K562 (cell line): Measurements from ENCODE around the gene WDR93. TPM values are rescaled to one million over a fixed set of nuclear protein-coding genes. Genes with fewer than 3 reads are reported as not detected.

Experiments
- ARID2 ChIP-seq: fragments of 450-650 bp; IDR thresholded peaks from 2 replicates; pipeline ENCODE4 v1.6.1; 2017; ENCODE audit warnings: antibody characterized with exemption, mild to moderate bottlenecking
- CXXC5 ChIP-seq: fragments of 250-450 bp; sonication (Bioruptor Pico); IDR thresholded peaks from 2 replicates; pipeline ENCODE4 v1.8.0; 2022; ENCODE audit warnings: inconsistent platforms, mild to moderate bottlenecking, moderate library complexity
- FOSL1 ChIP-seq: fragments of 200-800 bp; sonication (Bioruptor generic); conservative IDR thresholded peaks from 2 replicates; pipeline ENCODE4 v1.6.1; 2016; ENCODE audit warnings: missing genetic modification characterization, missing compliant biosample characterization
- HIVEP1 ChIP-seq: fragments of 250-450 bp; sonication (Bioruptor Pico); IDR thresholded peaks from 2 replicates; pipeline ENCODE4 v1.4.0; 2020; ENCODE audit warnings: mild to moderate bottlenecking
- HLTF ChIP-seq: fragments of 450-650 bp; IDR thresholded peaks from 2 replicates; pipeline ENCODE4 v1.6.1; 2016
- HMGN3 ChIP-seq: IDR thresholded peaks from 2 replicates; pipeline ENCODE4 v1.6.1; 2011; ENCODE audit warnings: borderline replicate concordance, low read depth, mild to moderate bottlenecking, mixed read lengths, low read length; ENCODE audit not compliant: insufficient read length; ENCODE audit errors: extremely low read depth
- PHF20 ChIP-seq: fragments of 450-650 bp; IDR thresholded peaks from 2 replicates; pipeline ENCODE4 v1.6.1; 2018; ENCODE audit not compliant: partially characterized antibody
- SMAD4 ChIP-seq: fragments of 250-450 bp; sonication (Bioruptor Pico); conservative IDR thresholded peaks from 2 replicates; pipeline ENCODE4 v1.8.0; 2021; ENCODE audit warnings: inconsistent platforms, mild to moderate bottlenecking, moderate library complexity
- SPI1 ChIP-seq: IDR thresholded peaks from 2 replicates; pipeline ENCODE4 v1.6.1; 2011; ENCODE audit warnings: low read depth, low read length, control low read depth, borderline replicate concordance
- TAF15 ChIP-seq: fragments of 200-400 bp; formaldehyde crosslinking; IDR thresholded peaks from 2 replicates; pipeline ENCODE4 v1.6.1; 2017; ENCODE audit warnings: mild to moderate bottlenecking, low read depth, low read length, moderate library complexity
- TBL1XR1 ChIP-seq, 2 experiments: IDR thresholded peaks; 2 replicates each; pipeline ENCODE4 v1.6.1; 2012; ENCODE audit warnings: improper control_type of control experiment in 2 of 2, low read length in 2 of 2, mild to moderate bottlenecking in 1 of 2
- ZNF124 ChIP-seq: sonication (generic); formaldehyde crosslinking; IDR thresholded peaks from 2 replicates; pipeline ENCODE4 v1.8.1; 2022; ENCODE audit warnings: missing genetic modification reagents
- ZNF282 ChIP-seq: sonication (generic); formaldehyde crosslinking; IDR thresholded peaks from 2 replicates; pipeline ENCODE4 v1.8.1; 2023; ENCODE audit warnings: missing genetic modification reagents
- ZNF57 ChIP-seq: fragments of 450-650 bp; formaldehyde crosslinking; IDR thresholded peaks from 2 replicates; pipeline ENCODE4 v1.4.0; 2020; ENCODE audit warnings: mild to moderate bottlenecking, moderate library complexity
- ZNF586 ChIP-seq: fragments of 450-650 bp; formaldehyde crosslinking; conservative IDR thresholded peaks from 2 replicates; pipeline ENCODE4 v1.4.0; 2020; ENCODE audit warnings: mild to moderate bottlenecking, moderate library complexity
- polyA plus RNA-seq, 8 experiments: library from polyadenylated mRNA; depleted of rRNA in 4 of 8; stranded (reverse) in 5 of 8; unstranded in 3 of 8; fragments of >200 nt; fragmentation: Nextera tagmentation in 2 of 8; fragmentation: Illumina TruSeq in 1 of 8; extraction: Ambion mirVana in 2 of 8; extraction: Trizol in 1 of 8; gene quantifications; 2 replicates each; pipeline versions ENCODE4 v1.2.1 to v1.2.3, GENCODE V29; 2011 to 2014; ENCODE audit warnings: inconsistent platforms in 1 of 8, missing spikeins in 1 of 8
- total RNA-seq, 7 experiments: library from RNA; depleted of rRNA in 6 of 7; stranded (reverse); fragments of >200 nt in 6 of 7; fragmentation: Illumina TruSeq in 2 of 7; extraction: Trizol in 2 of 7; gene quantifications; 2 replicates each; pipeline versions ENCODE4 v1.2.1 to v1.2.3, GENCODE V29; 2011 to 2021; ENCODE audit warnings: low replicate concordance in 1 of 7
- TF ChIP-seq, protein P1 (sequence below): fragments of 250-450 bp; sonication (Bioruptor Pico); IDR thresholded peaks from 2 replicates; pipeline ENCODE4 v1.5.0; 2021; ENCODE audit warnings: mild to moderate bottlenecking, moderate library complexity
- TF ChIP-seq, protein P2 (sequence below), 2 experiments: fragments of 450-650 bp in 1 of 2; IDR thresholded peaks; 2 replicates each; pipeline ENCODE4 v1.6.1; 2011 to 2017; ENCODE audit warnings: low read depth in 2 of 2, antibody characterized with exemption in 1 of 2, borderline replicate concordance in 1 of 2, low read length in 1 of 2, mild to moderate bottlenecking in 1 of 2, mixed read lengths in 1 of 2; ENCODE audit not compliant: control insufficient read depth in 1 of 2
- TF ChIP-seq, protein P3 (sequence below): sonication (generic); formaldehyde crosslinking; IDR thresholded peaks from 2 replicates; pipeline ENCODE4 v1.8.0; 2022; ENCODE audit warnings: missing genetic modification reagents, mild to moderate bottlenecking, moderate library complexity, borderline replicate concordance
- TF ChIP-seq, protein P4 (sequence below): IDR thresholded peaks from 2 replicates; pipeline ENCODE4 v1.6.1; 2014; ENCODE audit warnings: antibody characterized with exemption

Gene WDR93
- total and polyA plus RNA-seq, 9 of the 15 experiments (the other 6 are each of a cell fraction or from before 2014, with no cell fraction given) = not detected

DNA sequence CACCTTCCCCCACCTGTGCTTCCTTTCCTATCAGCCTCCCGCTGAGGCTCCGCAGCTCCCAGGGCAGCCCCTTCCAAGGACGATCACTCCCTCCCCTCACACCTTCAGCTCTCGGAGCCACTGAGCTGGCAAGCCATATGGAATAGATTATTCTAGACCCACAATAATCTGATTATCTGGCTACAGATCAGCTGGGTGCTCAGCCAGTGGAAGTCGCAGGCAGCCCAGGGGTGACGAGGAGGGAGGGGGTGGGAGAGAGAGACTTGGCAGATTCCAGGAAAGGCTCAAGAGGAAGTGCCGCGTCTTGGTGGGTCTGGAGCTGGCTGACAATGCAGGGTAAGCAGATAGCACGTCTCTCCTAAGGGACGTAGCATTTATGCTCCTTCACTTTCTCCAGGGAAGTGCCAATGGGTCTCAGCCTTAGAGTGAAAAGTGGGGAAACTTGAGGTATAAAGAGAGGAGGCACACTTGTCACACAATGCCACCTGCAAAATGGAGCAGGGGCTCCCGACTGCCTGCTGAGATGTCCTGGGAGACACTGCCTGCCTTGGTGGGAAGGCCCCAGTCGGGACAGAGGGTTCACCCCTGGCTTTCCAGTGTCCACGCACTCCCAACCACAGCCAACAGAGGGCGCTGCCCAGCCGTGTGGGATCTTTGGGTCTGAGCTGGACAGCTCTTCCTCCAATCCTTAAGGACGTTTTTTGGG lies 69.8 kb downstream of the WDR93 start (continued):
- TF ChIP-seq, protein P1, sequence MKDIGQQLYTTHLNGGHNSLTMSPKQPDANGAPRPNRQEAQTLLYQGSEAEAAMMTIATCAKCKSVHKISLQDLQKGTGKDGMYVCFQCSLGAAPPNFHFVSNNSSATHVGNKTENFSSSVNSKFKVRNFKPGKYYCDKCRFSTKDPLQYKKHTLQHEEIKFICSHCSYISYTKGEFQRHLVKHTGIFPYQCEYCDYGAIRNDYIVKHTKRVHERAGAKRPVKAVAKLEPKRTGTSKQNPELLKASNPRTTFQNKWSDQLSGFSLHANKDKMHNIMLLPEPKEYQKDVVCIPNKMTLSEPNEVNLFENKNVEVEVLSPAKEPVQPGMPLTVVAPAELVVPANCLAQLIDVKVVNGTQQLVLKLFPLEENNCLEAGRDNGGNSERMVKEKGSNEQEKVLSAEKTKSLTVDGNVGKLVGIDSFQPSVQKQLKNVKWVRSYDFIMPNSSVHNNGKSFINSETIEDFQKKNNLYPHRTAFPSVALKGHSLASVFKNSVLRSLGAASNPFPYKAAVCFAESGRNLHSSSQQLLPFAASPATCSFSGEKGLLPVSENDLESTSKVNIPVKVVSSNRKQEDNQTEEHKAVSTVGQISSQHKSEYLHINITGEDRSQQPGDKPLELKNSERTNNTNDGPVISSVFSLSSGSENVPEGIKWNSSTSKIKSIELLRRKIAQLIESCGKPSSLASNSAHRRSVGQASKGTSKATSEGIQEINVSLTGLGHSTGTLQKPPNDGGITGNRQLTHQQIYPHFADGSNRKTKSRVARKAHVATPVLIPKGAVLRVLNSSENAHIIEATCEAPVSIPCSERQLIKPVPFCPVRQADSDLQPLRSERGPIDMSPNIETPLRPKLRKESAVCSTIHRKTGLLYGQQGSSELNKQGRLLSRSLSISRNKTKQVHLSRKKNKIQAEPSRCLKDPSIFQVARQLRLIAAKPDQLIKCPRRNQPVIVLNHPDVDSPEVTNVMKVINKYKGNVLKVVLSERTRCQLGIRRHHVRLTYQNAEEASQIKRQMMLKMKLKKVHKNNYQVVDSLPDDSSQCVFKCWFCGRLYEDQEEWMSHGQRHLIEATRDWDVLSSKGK (CRISPR knock-in tag) = no peak
- TF ChIP-seq HLTF = no peak
- TF ChIP-seq HMGN3 = peak; percentile 9
- 0 out of 2 replicates have a peak, but pooled peaks have one; percentile 20 for TF ChIP-seq FOSL1
- TF ChIP-seq, protein P2, sequence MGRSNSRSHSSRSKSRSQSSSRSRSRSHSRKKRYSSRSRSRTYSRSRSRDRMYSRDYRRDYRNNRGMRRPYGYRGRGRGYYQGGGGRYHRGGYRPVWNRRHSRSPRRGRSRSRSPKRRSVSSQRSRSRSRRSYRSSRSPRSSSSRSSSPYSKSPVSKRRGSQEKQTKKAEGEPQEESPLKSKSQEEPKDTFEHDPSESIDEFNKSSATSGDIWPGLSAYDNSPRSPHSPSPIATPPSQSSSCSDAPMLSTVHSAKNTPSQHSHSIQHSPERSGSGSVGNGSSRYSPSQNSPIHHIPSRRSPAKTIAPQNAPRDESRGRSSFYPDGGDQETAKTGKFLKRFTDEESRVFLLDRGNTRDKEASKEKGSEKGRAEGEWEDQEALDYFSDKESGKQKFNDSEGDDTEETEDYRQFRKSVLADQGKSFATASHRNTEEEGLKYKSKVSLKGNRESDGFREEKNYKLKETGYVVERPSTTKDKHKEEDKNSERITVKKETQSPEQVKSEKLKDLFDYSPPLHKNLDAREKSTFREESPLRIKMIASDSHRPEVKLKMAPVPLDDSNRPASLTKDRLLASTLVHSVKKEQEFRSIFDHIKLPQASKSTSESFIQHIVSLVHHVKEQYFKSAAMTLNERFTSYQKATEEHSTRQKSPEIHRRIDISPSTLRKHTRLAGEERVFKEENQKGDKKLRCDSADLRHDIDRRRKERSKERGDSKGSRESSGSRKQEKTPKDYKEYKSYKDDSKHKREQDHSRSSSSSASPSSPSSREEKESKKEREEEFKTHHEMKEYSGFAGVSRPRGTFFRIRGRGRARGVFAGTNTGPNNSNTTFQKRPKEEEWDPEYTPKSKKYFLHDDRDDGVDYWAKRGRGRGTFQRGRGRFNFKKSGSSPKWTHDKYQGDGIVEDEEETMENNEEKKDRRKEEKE (IDR thresholded peaks at IDR 0.05; ENCODE audit: borderline replicate concordance in 1 of 2, control insufficient read depth in 1 of 2, low read depth in 2 of 2, low read length in 1 of 2) = no peak
- TF ChIP-seq TBL1XR1 (IDR thresholded peaks at IDR 0.05; ENCODE audit: low read length in 2 of 2) = peak; percentile 8 to 26; a peak in 1 of 4 replicates
- TF ChIP-seq ZNF57 = no peak
- TF ChIP-seq ZNF282 (CRISPR knock-in tag) = no peak
- no peak for TF ChIP-seq TAF15
- 0 out of 2 replicates have a peak, but pooled peaks have one; percentile 77 for TF ChIP-seq ARID2
- TF ChIP-seq CXXC5 (CRISPR knock-in tag) = peak; percentile 44; the same call in 1 of the 2 replicates
- TF ChIP-seq SMAD4 (CRISPR knock-in tag) = 0 out of 2 replicates have a peak, but pooled peaks have one; percentile 44
- TF ChIP-seq, protein P3, sequence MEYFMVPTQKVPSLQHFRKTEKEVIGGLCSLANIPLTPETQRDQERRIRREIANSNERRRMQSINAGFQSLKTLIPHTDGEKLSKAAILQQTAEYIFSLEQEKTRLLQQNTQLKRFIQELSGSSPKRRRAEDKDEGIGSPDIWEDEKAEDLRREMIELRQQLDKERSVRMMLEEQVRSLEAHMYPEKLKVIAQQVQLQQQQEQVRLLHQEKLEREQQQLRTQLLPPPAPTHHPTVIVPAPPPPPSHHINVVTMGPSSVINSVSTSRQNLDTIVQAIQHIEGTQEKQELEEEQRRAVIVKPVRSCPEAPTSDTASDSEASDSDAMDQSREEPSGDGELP (CRISPR knock-in tag) = peak; percentile 57; the same call in 1 of the 2 replicates
- TF ChIP-seq ZNF124 (CRISPR knock-in tag) = no peak
- no peak for TF ChIP-seq PHF20
- TF ChIP-seq HIVEP1 (CRISPR knock-in tag) = no peak
- TF ChIP-seq ZNF586 (CRISPR knock-in tag) = no peak
- TF ChIP-seq, protein P4, sequence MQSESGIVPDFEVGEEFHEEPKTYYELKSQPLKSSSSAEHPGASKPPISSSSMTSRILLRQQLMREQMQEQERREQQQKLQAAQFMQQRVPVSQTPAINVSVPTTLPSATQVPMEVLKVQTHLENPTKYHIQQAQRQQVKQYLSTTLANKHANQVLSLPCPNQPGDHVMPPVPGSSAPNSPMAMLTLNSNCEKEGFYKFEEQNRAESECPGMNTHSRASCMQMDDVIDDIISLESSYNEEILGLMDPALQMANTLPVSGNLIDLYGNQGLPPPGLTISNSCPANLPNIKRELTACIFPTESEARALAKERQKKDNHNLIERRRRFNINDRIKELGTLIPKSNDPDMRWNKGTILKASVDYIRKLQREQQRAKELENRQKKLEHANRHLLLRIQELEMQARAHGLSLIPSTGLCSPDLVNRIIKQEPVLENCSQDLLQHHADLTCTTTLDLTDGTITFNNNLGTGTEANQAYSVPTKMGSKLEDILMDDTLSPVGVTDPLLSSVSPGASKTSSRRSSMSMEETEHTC = no peak
- peak; percentile 93; the same call in 1 of the 2 replicates for TF ChIP-seq SPI1
